HEK293T (cell line): ENCODE results near the gene THRB.

Experiments
- CTCF ChIA-PET: fragments of 350-600 bp; formaldehyde crosslinking; extraction: SDS; loops from one replicate; lab custom pipeline; 2021; ENCODE audit warnings: antibody characterized with exemption, inconsistent platforms; lab: Yijun Ruan, JAX
- POLR2A ChIA-PET: fragments of 350-600 bp; formaldehyde crosslinking; extraction: SDS; loops from one replicate; lab custom pipeline; 2020; ENCODE audit warnings: antibody characterized with exemption, inconsistent platforms; lab: Yijun Ruan, JAX
- DNase-seq: peaks from one replicate; pipeline ENCODE4 v3.0.0; 2012; ENCODE audit warnings: mixed read lengths; ENCODE audit errors: extremely low spot score
- ARNT ChIP-seq: fragments of 450-650 bp; IDR thresholded peaks from 2 replicates; pipeline ENCODE4 v1.6.1; 2017; ENCODE audit warnings: mild to moderate bottlenecking
- BHLHE40 ChIP-seq: fragments of 450-650 bp; IDR thresholded peaks from 2 replicates; pipeline ENCODE4 v1.6.1; 2016; ENCODE audit warnings: mild to moderate bottlenecking, moderate library complexity, borderline replicate concordance
- CTBP1 ChIP-seq: fragments of 450-650 bp; IDR thresholded peaks from 2 replicates; pipeline ENCODE4 v1.6.1; 2016; ENCODE audit warnings: borderline replicate concordance
- ELF4 ChIP-seq: fragments of 450-650 bp; IDR thresholded peaks from 2 replicates; pipeline ENCODE4 v1.6.1; 2017; ENCODE audit warnings: antibody characterized with exemption
- FOXA1 ChIP-seq: fragments of 450-650 bp; IDR thresholded peaks from 2 replicates; pipeline ENCODE4 v1.6.1; 2016; ENCODE audit warnings: mild to moderate bottlenecking
- FOXK2 ChIP-seq: fragments of 450-650 bp; IDR thresholded peaks from 2 replicates; pipeline ENCODE4 v1.6.1; 2016; ENCODE audit warnings: mild to moderate bottlenecking
- FOXM1 ChIP-seq: fragments of 450-650 bp; IDR thresholded peaks from 2 replicates; pipeline ENCODE4 v1.6.1; 2017; ENCODE audit warnings: mild to moderate bottlenecking, borderline replicate concordance
- HDGF ChIP-seq: fragments of 450-650 bp; IDR thresholded peaks from 2 replicates; pipeline ENCODE4 v1.6.1; 2017; ENCODE audit warnings: antibody characterized with exemption, borderline replicate concordance
- L3MBTL2 ChIP-seq: fragments of 450-650 bp; conservative IDR thresholded peaks from 2 replicates; pipeline ENCODE4 v1.6.1; 2016; ENCODE audit warnings: mild to moderate bottlenecking
- LEF1 ChIP-seq: fragments of 450-650 bp; IDR thresholded peaks from 2 replicates; pipeline ENCODE4 v1.6.1; 2017; ENCODE audit warnings: mild to moderate bottlenecking, borderline replicate concordance
- NFRKB ChIP-seq: fragments of 450-650 bp; IDR thresholded peaks from 2 replicates; pipeline ENCODE4 v1.6.1; 2016; ENCODE audit warnings: mild to moderate bottlenecking, moderate library complexity
- PKNOX1 ChIP-seq: fragments of 450-650 bp; IDR thresholded peaks from 2 replicates; pipeline ENCODE4 v1.6.1; 2016
- SP1 ChIP-seq: fragments of 450-650 bp; IDR thresholded peaks from 2 replicates; pipeline ENCODE4 v1.6.1; 2017
- SUZ12 ChIP-seq: fragments of 450-650 bp; IDR thresholded peaks from 2 replicates; pipeline ENCODE4 v1.6.1; 2016; ENCODE audit warnings: mild to moderate bottlenecking
- TARDBP ChIP-seq: fragments of 450-650 bp; IDR thresholded peaks from 2 replicates; pipeline ENCODE4 v1.6.1; 2016
- ZNF384 ChIP-seq: fragments of 450-650 bp; IDR thresholded peaks from 2 replicates; pipeline ENCODE4 v1.6.1; 2016

Gene THRB

GRCh38 chr3:24195504-24196230 is 299.0 kb downstream of the THRB start:
- DNase-seq: no peak
- TF ChIP-seq BHLHE40 (no peak), NFRKB (no peak), FOXK2 (no peak), FOXM1 (no peak), L3MBTL2 (no peak), SP1 (no peak)
- CTCF ChIA-PET: no interaction called here
- POLR2A ChIA-PET: no interaction called here

- CTCF ChIA-PET: interaction anchor here (0.6 to 1.0 kb wide), 2 partner anchors 45 to 200 kb away, joined by 4 to 7 read pairs; no protein-coding TSS in a partner anchor
Measured at GRCh38 chr3:24192469-24193056, 302.1 kb downstream of the THRB start.

GRCh38 chr3:24191801-24192403 is 302.7 kb downstream of the THRB start:
- CTCF ChIA-PET: interaction anchor here (0.6 to 1.0 kb wide), 4 partner anchors 46 to 491 kb away, joined by 4 to 7 read pairs (median 5); no protein-coding TSS in a partner anchor
- POLR2A ChIA-PET: no interaction called here
- peak; percentile 15 for DNase-seq
- TF ChIP-seq TARDBP (no peak), NFRKB (no peak), L3MBTL2 (no peak), FOXM1 (no peak), ARNT (no peak), SP1 (no peak), ELF4 (no peak), FOXK2 (no peak), PKNOX1 (no peak), HDGF (no peak), CTBP1 (no peak), FOXA1 (no peak), SUZ12 (no peak), ZNF384 (no peak), BHLHE40 (no peak), LEF1 (no peak)

More at GRCh38 chr3:24192469-24193056, 302.1 kb downstream of the THRB start:
- POLR2A ChIA-PET: no interaction called here
- no peak for DNase-seq
- TF ChIP-seq PKNOX1: peak; percentile 68
- TF ChIP-seq NFRKB: no peak

DNA sequence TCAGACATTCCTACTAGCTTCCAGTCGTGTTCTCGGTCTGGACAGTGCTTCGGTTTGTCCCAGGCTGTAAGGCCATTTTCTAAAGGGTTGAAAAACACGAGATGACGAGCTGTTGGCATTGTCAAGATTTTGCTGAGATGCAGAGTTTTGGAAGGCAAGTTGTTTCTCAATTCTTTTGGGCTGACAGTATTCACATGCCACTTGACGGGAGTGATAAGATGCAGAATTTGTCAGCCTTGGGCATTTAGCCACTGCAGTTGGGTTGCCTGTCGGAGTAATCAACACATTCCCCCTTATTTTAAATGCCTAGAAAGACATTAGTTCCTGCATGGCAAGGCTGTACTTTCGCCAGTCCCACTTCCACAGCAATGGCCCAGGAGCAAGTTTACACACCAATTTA is 304.4 kb downstream of the THRB start:
- ChIA-PET CTCF (no interaction called here), POLR2A (no interaction called here)
- TF ChIP-seq NFRKB: no peak
- TF ChIP-seq SP1: no peak
- no peak for TF ChIP-seq FOXM1
- TF ChIP-seq PKNOX1: no peak
- TF ChIP-seq FOXK2: no peak
- DNase-seq: no peak

DNA sequence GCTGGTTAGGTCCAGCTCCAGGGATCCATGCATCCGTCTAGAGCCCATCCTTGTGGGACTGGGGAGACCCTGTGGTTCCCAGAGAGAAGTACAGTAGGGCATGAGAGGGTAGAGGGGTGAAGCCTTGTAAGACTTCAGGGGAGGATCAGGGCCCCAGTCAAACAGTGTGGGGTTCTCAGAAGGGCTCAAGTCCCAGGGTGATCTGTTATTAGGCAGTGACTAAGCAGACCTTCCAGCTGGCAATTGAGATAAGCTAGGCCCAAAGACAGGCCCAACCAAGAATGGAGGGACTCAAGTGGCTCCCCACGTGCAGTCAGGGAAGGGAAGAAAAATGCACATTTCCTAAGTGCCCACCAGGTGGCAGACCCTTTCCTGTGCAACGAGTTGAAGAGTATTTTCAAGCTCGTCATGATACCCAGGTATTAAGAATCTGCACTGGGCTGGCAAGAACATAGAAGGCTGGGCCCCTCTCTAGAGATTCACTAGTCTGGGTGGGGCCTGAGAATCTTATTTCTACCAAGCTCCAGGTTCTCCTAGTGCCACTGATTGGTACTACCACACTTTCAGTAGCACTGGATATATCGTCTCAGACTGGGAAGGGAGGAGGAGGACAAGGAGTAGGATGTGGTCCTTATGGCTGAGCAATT is 308.8 kb downstream of the THRB start:
- POLR2A ChIA-PET: no interaction called here
- peak; percentile 64 for DNase-seq
- CTCF ChIA-PET: interaction anchor here (0.6 to 1.9 kb wide), 10 partner anchors 9 to 498 kb away, joined by 3 to 11 read pairs (median 3); no protein-coding TSS in a partner anchor
- TF ChIP-seq L3MBTL2 (peak; percentile 29; the same call in 1 of the 2 replicates), BHLHE40 (no peak), NFRKB (no peak), PKNOX1 (no peak), SP1 (no peak), ZNF384 (no peak), ARNT (no peak), ELF4 (no peak)
